ENCODE results near the gene SF3B2. TPM values are rescaled to one million over a fixed set of nuclear protein-coding genes. Genes with fewer than 3 reads are reported as not detected.

SF3B2 gene
- total RNA-seq, 6 experiments from 2014 or later: 52.2 to 85.4 (median 67.2) TPM

DNA sequence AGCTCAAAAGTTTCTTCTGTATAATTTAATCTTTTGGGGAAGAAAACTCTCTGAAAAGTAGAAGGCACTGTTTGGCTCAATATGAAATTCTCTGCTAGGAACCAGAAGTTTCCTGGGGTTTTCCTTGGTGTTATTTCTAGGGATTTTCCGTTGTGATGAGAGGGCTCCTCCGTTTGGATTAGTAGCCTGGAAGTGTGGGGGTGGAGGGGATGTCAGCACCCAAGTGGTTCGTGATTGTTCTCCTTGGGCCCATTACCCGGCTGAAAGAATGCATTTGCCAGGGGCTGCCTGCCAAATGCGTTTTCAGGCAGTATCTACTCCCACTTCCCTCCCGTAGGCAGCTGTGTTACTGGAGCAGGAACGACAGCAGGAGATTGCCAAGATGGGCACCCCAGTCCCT lies 4.3 kb downstream of the SF3B2 start:
- no peak for ATAC-seq
- intact Hi-C loops (cut with DNase I): no loop called here
- no peaks in the 10 kb centered on the region for H3K27me3 ChIP-seq
- WGBS (ENCODE audit: insufficient coverage, low coverage, low lambda C conversion rate, missing lambda C conversion rate): 40% methylated on average over 1 of the region's 7 CpGs
- no peak overlapping the region for H3K4me3 ChIP-seq
- DNase-seq: peak in 1 of 3 donors; percentile 31
- no peak overlapping the region for H3K27ac ChIP-seq
- H3K36me3 ChIP-seq: peaks cover 16 to 70% (median 51%) of the 10 kb centered on the region in 4 donors
- peaks cover 0 to 15% (median 6%) of the 10 kb centered on the region in 4 donors for H3K4me1 ChIP-seq
- no peak for TF ChIP-seq POLR2A (IDR thresholded peaks at IDR 0.05)
- TF ChIP-seq, protein P1, sequence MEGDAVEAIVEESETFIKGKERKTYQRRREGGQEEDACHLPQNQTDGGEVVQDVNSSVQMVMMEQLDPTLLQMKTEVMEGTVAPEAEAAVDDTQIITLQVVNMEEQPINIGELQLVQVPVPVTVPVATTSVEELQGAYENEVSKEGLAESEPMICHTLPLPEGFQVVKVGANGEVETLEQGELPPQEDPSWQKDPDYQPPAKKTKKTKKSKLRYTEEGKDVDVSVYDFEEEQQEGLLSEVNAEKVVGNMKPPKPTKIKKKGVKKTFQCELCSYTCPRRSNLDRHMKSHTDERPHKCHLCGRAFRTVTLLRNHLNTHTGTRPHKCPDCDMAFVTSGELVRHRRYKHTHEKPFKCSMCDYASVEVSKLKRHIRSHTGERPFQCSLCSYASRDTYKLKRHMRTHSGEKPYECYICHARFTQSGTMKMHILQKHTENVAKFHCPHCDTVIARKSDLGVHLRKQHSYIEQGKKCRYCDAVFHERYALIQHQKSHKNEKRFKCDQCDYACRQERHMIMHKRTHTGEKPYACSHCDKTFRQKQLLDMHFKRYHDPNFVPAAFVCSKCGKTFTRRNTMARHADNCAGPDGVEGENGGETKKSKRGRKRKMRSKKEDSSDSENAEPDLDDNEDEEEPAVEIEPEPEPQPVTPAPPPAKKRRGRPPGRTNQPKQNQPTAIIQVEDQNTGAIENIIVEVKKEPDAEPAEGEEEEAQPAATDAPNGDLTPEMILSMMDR (IDR thresholded peaks at IDR 0.05): no peak
- no peaks in the 10 kb centered on the region for H3K9me3 ChIP-seq

DNA sequence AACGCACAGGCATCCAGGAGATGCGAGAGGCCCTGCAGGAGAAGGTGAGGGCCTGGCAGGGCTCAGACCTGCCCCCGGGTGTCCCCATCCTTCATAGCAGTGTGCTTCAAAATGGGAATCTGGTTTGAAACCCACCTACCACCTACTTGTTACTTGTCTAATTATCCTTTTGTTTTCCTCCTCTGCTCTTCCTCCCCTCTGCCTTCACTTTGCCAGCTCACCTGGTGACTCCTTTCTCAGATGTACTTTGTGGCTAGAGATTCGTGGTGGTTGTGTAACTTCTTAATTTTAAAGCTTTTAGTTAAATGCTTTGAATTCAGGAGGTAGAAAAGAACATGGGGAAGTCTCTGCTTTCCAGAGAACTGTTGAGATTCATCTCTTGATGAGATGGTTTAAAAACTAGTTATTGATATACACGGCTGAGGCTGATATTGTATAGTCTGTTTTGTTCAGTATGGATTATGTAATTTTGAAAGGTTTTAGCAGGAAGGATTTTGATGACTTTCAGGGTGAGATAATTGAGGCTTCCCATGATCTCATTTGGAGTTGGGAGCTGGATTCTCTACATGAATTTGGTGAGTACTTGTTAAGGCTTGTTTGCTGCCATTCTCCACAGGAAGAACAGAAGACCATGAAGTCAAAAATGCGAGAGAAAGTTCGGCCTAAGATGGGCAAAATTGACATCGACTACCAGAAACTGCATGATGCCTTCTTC lies 8.0 kb downstream of the SF3B2 start:
- intact Hi-C loops (cut with DNase I): no loop called here
- WGBS (ENCODE audit: insufficient coverage, low coverage, low lambda C conversion rate, missing lambda C conversion rate): 67% methylated on average over 5 of the region's 8 CpGs
- H3K4me1 ChIP-seq: peaks cover 0 to 4% (median 0%) of the 10 kb centered on the region in 4 donors
- H3K9me3 ChIP-seq: no peaks in the 10 kb centered on the region
- no peak for DNase-seq
- no peak overlapping the region for H3K4me3 ChIP-seq
- ATAC-seq: peak in 1 of 4 donors; percentile 12
- TF ChIP-seq, protein P1 (IDR thresholded peaks at IDR 0.05): no peak
- no peak for TF ChIP-seq POLR2A (IDR thresholded peaks at IDR 0.05)
- no peaks in the 10 kb centered on the region for H3K27me3 ChIP-seq
- peaks cover 9 to 94% (median 65%) of the 10 kb centered on the region in 4 donors for H3K36me3 ChIP-seq
- no peak overlapping the region for H3K27ac ChIP-seq

DNA sequence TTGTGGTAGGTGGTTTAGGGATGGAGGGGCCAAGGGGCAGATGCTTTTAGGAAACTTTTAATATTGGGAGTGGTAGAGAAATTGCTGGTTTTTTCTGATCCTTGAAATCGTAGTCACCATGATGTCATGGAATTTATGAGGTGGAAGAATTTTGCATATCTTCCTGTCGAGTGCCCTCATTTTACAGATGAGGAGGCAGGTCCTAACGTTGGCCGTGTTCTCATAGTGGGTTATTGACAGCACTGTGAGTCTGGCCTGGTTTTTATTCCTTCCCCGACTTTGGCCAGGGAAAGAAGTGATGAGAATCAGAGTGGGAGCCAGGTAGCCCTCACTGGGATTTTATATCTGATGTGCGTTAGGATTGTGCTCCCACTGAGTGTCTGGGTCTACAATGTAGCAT lies 9.1 kb downstream of the SF3B2 start:
- intact Hi-C loops (cut with DNase I): no loop called here
- no peak for TF ChIP-seq POLR2A (IDR thresholded peaks at IDR 0.05)
- TF ChIP-seq, protein P1 (IDR thresholded peaks at IDR 0.05): no peak
- ATAC-seq: no peak

DNA sequence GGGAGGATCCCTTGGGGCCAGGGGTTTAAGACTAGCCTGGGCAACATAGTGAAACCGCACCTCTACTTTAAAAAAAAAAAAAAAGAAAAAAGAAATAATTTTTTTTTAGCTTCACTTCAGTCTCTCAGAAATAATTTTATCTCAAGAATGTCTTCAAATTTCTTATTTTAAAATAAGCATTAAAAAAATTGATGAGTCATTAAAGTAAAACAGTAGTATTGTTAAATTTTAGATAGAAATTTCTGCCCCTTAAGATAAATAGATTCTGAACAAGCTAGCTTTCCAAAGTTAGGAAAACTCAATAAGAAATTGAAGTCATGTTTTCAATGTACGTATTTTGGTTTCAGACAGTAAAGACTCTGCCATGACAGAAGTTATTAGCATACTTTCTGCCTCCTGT lies 10.2 kb downstream of the SF3B2 start:
- WGBS (ENCODE audit: insufficient coverage, low coverage, low lambda C conversion rate, missing lambda C conversion rate): 93% methylated on average over 2 of the region's 2 CpGs
- peaks cover 0 to 95% (median 61%) of the 10 kb centered on the region in 4 donors for H3K36me3 ChIP-seq

More for the DNA sequence above, 9.1 kb downstream of the SF3B2 start:
- H3K4me1 ChIP-seq: no peaks in the 10 kb centered on the region
- no peaks in the 10 kb centered on the region for H3K9me3 ChIP-seq
- WGBS (ENCODE audit: insufficient coverage, low coverage, low lambda C conversion rate, missing lambda C conversion rate): 78% methylated on average over 6 of the region's 6 CpGs
- H3K4me3 ChIP-seq: no peak overlapping the region
- no peak for DNase-seq
- H3K27ac ChIP-seq: no peak overlapping the region
- H3K27me3 ChIP-seq: no peaks in the 10 kb centered on the region
- H3K36me3 ChIP-seq: peaks cover 7 to 95% (median 61%) of the 10 kb centered on the region in 4 donors

More for the DNA sequence above, 10.2 kb downstream of the SF3B2 start:
- intact Hi-C loops (cut with DNase I): no loop called here
- Histone ChIP-seq H3K9me3 (no peaks in the 10 kb centered on the region), H3K4me1 (peaks cover 0 to 7% (median 0%) of the 10 kb centered on the region in 4 donors), H3K4me3 (no peak overlapping the region), H3K27ac (no peak overlapping the region), H3K27me3 (no peaks in the 10 kb centered on the region)
- no peak for ATAC-seq
- TF ChIP-seq, protein P1 (IDR thresholded peaks at IDR 0.05): no peak
- no peak for DNase-seq
